ENCODE data around the gene PLCG2. TPM values are rescaled to one million over a fixed set of nuclear protein-coding genes. Genes with fewer than 3 reads are reported as not detected.
"Not testable (repeated sequence)": the region's sequence is repeated elsewhere in the genome, so short reads cannot be mapped to it uniquely, and the experiment has no call there.

Gene PLCG2
- polyA plus RNA-seq, 1 experiment = 0.22 TPM

- ChIA-PET POLR2A (no interaction called here), CTCF (interaction anchor here (0.6 to 3.0 kb wide), 9 partner anchors 10 to 703 kb away, joined by 3 to 20 read pairs (median 3); partner anchors contain the start of gene ATMIN)
- 0 out of 2 replicates have a peak, but pooled peaks cover 1% of the 10 kb centered on the region for H3K27me3 ChIP-seq (ENCODE audit: control insufficient read depth, insufficient read depth, low read length)
- no peak for DNase-seq (ENCODE audit: low read depth)
- TF ChIP-seq CTCF (IDR thresholded peaks at IDR 0.05; ENCODE audit: insufficient read depth, low read depth, low read length) = no peak
- no peaks in the 10 kb centered on the region for H3K36me3 ChIP-seq (ENCODE audit: control insufficient read depth, insufficient read depth, low read length)
- no peak overlapping the region for H3K4me3 ChIP-seq (ENCODE audit: low read depth, low read length)
These were observed 40.2 kb upstream of the PLCG2 start for GRCh38 chr16:81738783-81739496.

GRCh38 chr16:81739503-81739902, 39.6 kb upstream of the PLCG2 start:
- TF ChIP-seq CTCF (IDR thresholded peaks at IDR 0.05; ENCODE audit: insufficient read depth, low read depth, low read length) = no peak
- H3K27me3 ChIP-seq (ENCODE audit: control insufficient read depth, insufficient read depth, low read length) = 0 out of 2 replicates have a peak, but pooled peaks cover 1% of the 10 kb centered on the region
- POLR2A ChIA-PET = no interaction called here
- CTCF ChIA-PET = interaction anchor here (0.8 to 2.3 kb wide), 7 partner anchors 9 to 703 kb away, joined by 3 to 8 read pairs (median 3); partner anchors contain the start of gene ATMIN
- H3K36me3 ChIP-seq (ENCODE audit: control insufficient read depth, insufficient read depth, low read length) = no peaks in the 10 kb centered on the region
- no peak overlapping the region for H3K4me3 ChIP-seq (ENCODE audit: low read depth, low read length)
- no peak for DNase-seq (ENCODE audit: low read depth)

- Histone ChIP-seq H3K4me3 (ENCODE audit: low read depth, low read length) (no peak overlapping the region), H3K36me3 (ENCODE audit: control insufficient read depth, insufficient read depth, low read length) (no peaks in the 10 kb centered on the region), H3K27me3 (ENCODE audit: control insufficient read depth, insufficient read depth, low read length) (0 out of 2 replicates have a peak, but pooled peaks cover 1% of the 10 kb centered on the region)
- CTCF ChIA-PET = interaction anchor here (0.5 to 1.2 kb wide), 6 partner anchors 12 to 706 kb away, joined by 3 read pairs; no protein-coding TSS in a partner anchor
- TF ChIP-seq CTCF (IDR thresholded peaks at IDR 0.05; ENCODE audit: insufficient read depth, low read depth, low read length) = no peak
- POLR2A ChIA-PET = no interaction called here
- DNase-seq (ENCODE audit: low read depth) = no peak
These were observed 38.9 kb upstream of the PLCG2 start for GRCh38 chr16:81740169-81740568.

GRCh38 chr16:81741430-81741770, 37.7 kb upstream of the PLCG2 start:
- H3K36me3 ChIP-seq (ENCODE audit: control insufficient read depth, insufficient read depth, low read length); POLR2A ChIA-PET; H3K27me3 ChIP-seq (ENCODE audit: control insufficient read depth, insufficient read depth, low read length); H3K4me3 ChIP-seq (ENCODE audit: low read depth, low read length); DNase-seq (ENCODE audit: low read depth): not testable (repeated sequence)
- CTCF ChIA-PET = interaction anchor here (1.7 kb wide), 1 partner anchor 338 kb away, joined by 4 read pairs; no protein-coding TSS in a partner anchor

- POLR2A ChIA-PET = no interaction called here
- Histone ChIP-seq H3K27me3 (ENCODE audit: control insufficient read depth, insufficient read depth, low read length) (0 out of 2 replicates have a peak, but pooled peaks cover 1% of the 10 kb centered on the region), H3K36me3 (ENCODE audit: control insufficient read depth, insufficient read depth, low read length) (no peaks in the 10 kb centered on the region), H3K4me3 (ENCODE audit: low read depth, low read length) (no peak overlapping the region)
- TF ChIP-seq CTCF (IDR thresholded peaks at IDR 0.05; ENCODE audit: insufficient read depth, low read depth, low read length) = no peak
- no peak for DNase-seq (ENCODE audit: low read depth)
- CTCF ChIA-PET = interaction anchor here (0.7 kb wide), 1 partner anchor 709 kb away, joined by 3 read pairs; the partner anchor contains the start of gene ATMIN
These were observed 34.7 kb upstream of the PLCG2 start for GRCh38 chr16:81744385-81744784.
